GM13976 (cell line): ENCODE data around the gene CDK4.

Experiments
- DNase-seq: peaks from one replicate; pipeline ENCODE4 v3.0.0; 2012; ENCODE audit warnings: low spot score
- in situ Hi-C: fragments of 300-500 bp; cut with MboI; formaldehyde crosslinking; loops from one replicate; pipeline ENCODE4 v1.12.0; 2022; ENCODE audit warnings: low sequenced_read_pairs, mixed read lengths, inconsistent platforms; ENCODE audit not compliant: unreplicated experiment
- TF ChIP-seq, protein P1 (sequence below): IDR thresholded peaks from 2 replicates; pipeline ENCODE4 v1.5.1; 2012; ENCODE audit warnings: borderline replicate concordance, mild to moderate bottlenecking; ENCODE audit not compliant: insufficient read depth; ENCODE audit errors: extremely low read depth, missing control alignments, control extremely low read depth

Gene CDK4

DNA sequence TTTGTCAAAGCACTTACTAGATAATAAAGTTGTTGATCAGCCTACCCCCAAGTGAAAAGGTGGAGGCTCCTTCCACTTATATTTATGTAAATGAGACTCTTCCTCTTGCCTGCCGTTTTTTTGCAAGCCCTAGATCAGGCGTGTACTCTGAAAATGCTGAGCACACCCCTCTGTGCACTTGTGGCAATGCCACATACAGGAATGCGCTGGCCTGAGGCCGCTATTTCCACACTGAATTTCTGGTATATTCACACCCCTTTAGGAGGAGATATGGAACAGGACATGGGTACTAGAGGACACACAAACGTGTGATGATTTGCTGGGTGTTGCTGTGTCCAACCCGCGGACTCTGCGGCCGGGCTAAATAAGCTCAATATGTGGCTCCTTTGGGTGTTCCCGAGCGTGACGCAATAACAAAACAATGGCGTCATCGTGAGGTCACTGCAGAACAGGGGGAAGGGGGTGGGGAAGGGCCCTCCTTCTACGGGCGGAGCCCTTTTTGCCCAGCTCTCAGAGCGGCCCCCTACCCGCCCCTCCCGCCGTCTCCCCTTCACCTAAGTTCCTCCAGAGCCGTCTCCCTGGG lies 7.8 kb downstream of the CDK4 start:
- TF ChIP-seq, protein P1, sequence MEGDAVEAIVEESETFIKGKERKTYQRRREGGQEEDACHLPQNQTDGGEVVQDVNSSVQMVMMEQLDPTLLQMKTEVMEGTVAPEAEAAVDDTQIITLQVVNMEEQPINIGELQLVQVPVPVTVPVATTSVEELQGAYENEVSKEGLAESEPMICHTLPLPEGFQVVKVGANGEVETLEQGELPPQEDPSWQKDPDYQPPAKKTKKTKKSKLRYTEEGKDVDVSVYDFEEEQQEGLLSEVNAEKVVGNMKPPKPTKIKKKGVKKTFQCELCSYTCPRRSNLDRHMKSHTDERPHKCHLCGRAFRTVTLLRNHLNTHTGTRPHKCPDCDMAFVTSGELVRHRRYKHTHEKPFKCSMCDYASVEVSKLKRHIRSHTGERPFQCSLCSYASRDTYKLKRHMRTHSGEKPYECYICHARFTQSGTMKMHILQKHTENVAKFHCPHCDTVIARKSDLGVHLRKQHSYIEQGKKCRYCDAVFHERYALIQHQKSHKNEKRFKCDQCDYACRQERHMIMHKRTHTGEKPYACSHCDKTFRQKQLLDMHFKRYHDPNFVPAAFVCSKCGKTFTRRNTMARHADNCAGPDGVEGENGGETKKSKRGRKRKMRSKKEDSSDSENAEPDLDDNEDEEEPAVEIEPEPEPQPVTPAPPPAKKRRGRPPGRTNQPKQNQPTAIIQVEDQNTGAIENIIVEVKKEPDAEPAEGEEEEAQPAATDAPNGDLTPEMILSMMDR: no peak
- in situ Hi-C loops: no loop called here
- peak; percentile 76 for DNase-seq

DNA sequence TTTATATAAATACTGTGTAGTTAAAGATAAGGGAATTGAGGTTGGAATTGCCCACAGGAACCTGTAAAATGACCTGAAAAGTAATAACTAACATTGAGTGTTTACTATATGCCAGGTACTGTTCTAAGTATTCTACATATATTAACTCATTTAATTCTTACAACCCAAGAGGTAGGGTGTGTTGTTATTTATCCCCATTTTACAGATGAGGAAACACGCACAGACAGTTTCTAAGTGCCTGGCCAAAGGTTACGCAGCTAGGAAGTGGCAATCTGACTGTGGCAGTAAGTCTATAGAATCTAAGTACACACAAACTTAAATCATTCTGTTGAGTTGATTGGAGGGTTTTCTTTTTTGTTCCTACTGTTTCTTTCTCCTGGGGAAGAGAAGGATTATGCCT lies 8.3 kb downstream of the CDK4 start:
- TF ChIP-seq, protein P1: no peak
- in situ Hi-C loops: no loop called here
- DNase-seq: no peak

DNA sequence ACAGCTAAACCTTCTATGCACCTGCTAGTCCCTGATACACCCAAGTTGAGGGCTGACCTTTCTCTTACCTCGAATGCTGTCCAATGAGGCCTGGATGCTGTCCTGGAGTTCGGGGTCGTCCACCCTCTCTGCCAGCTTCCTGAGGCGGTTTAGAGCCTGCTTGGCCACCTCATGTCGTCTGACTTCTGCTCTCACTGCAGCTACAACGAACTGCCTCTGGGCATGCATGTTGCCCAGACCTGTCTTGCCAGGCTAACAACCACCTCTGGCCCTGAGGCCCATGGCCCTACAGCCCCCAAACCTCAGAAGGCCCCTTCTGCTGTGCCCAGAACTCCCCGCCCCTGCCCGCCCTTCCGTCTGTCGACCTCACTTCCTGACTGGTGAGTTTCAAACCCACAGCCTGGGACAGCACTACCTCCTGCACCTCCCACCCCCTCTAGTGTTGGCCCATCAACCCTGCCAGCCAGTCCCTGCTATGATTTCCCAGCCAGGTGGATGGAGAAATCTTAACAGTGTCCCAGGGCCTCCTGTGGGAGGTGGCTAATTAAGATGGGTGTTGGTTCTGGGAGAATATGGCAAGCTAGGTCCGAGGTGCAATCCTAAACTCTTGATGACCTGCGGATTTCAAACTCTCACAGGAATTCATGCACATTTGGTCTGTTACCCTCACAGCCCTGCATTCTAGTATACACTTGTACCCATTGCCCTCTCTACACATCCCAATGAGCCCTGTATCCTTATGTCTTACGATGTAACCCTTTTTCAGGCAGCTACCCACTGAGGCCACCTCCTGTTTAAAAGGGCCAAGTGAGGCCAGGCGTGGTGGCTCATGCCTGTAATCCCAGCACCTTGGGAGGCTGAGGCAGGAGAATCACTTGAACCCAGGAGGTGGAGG lies 10.0 kb downstream of the CDK4 start:
- DNase-seq: peak; percentile 81
- in situ Hi-C loops: no loop called here
- TF ChIP-seq, protein P1: peak; percentile 68

DNA sequence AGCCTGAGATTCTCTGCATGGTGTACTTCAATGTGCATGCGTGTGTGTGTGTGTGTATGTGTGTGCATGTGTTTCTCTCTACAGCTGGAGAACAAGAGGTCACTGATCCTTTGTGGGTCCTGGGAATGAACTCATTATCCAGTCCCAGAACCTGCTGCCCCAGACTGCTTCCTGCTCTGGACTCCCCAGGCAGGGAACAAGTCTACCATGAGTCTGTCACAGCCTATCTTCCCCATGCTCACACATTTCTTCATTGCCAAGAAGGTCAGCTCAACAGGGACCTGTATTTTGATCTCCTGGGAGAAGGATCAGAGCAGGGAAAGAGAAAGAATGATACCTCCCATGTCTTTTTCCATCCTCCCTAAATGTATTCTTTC lies 10.7 kb downstream of the CDK4 start:
- in situ Hi-C loops: no loop called here
- no peak for DNase-seq

DNA sequence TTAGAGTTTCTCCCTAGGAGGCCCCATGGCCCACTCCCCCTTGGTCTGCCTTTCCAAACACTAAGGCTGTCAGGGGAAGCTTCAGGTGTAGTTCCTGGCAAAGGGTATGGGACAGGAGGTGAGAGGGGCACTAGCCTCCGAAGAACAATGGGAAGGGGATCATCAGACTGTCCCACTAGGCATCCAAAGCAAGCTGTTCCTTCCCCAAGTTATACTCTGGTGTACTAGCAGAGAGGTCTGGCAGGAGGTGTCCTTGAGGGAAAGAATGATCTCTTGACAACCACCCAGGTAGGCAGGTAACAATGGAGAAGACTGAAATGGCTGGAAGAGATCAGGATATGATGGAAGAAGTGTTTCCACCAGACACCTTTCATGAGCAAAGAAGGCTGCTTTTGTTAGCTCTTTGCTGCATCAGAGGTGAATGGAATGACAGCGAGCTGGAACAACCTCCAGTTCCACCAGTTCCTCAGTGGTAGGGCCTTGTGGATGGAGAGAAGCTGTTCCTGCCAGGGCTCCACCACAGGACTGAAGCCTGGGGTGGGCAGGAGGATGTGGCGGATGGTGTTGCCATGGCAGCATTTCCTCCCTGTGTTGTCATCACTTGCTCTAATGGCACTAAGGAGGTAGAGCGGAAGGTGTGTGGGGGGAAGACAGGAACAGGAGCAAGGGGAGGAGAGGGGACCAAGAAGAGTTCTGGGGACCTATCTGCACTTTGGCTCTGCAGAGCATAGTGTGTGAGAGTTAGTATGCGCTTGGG lies 11.3 kb downstream of the CDK4 start:
- DNase-seq: peak; percentile 75
- in situ Hi-C loops: no loop called here
- TF ChIP-seq, protein P1: no peak

More for the DNA sequence above, 10.7 kb downstream of the CDK4 start:
- TF ChIP-seq, protein P1: no peak

DNA sequence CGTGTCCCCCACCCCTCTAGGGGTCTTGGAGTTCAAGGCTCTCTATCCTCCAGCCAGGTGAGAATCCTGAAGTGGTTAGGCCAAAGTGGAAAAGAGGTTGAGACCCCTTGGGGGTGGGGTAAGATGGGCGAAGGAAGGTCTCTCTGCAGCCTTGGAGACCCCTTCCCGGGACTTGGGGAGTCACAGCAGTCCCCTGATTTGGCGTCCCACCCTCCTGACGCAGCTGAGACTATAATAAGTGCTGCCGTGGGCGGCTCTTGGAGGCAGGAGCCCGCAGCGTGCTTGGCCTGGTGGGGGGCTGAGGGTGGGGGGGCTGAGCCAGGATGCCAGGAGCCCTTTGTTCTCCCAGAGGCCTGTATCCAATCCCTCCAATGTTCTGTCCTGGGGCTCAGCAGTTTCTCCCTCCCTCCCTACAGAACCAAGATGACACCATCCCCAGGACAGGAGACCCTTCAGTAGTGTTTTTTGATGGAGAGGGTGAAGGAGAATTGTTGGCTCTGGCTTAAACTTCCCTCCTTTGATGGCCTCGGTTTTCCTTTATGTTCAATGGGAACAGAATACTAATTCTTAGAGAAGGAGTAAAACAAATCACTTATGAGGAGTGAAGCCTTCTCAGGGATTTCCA lies 12.1 kb downstream of the CDK4 start:
- in situ Hi-C loops: no loop called here
- TF ChIP-seq, protein P1: no peak
- DNase-seq: no peak
